PC-9 (cell line): ENCODE measurements around the gene MAN1B1. TPM values are rescaled to one million over a fixed set of nuclear protein-coding genes. Genes with fewer than 3 reads are reported as not detected.

Source experiments
- BruUV-seq: library from RNA; stranded (reverse); fragments of 400-500 nt; replicated peaks from 2 replicates; lab custom pipeline; 2021; lab: Mats Ljungman, UMichigan
- CTCF ChIA-PET: fragments of 300-600 bp; sonication (Branson Sonifier 250); formaldehyde crosslinking; loops from one replicate; lab custom pipeline; 2022; ENCODE audit warnings: antibody characterized with exemption; lab: Charles Lee
- POLR2A ChIA-PET: fragments of 300-600 bp; sonication (Branson Sonifier 250); formaldehyde crosslinking; loops from one replicate; lab custom pipeline; 2022; ENCODE audit warnings: antibody characterized with exemption; ENCODE audit not compliant: unreplicated experiment; lab: Charles Lee
- DNase-seq, 2 experiments: peaks; one replicate each; pipeline versions ENCODE4 v3.0.0 to v3.0.0-alpha.2; 2015 to 2022; ENCODE audit warnings: mixed read lengths in 1 of 2
- H2AFZ ChIP-seq: fragments of 200-600 bp; sonication (generic); 2 replicates; pipeline ENCODE4 v1.8.1; 2017; ENCODE audit warnings: antibody characterized with exemption
- H3F3A ChIP-seq: fragments of 200-600 bp; sonication (generic); 2 replicates; pipeline ENCODE4 v1.8.1; 2017; ENCODE audit warnings: antibody characterized with exemption, mild to moderate bottlenecking, low read depth; ENCODE audit not compliant: insufficient read depth
- H3K27ac ChIP-seq: fragments of 200-600 bp; sonication (generic); 2 replicates; pipeline ENCODE4 v1.6.1; 2016; ENCODE audit warnings: mixed run types
- H3K27me3 ChIP-seq: fragments of 200-600 bp; sonication (generic); 2 replicates; pipeline ENCODE4 v1.6.1; 2016; ENCODE audit warnings: low read depth, mixed run types; ENCODE audit not compliant: insufficient read depth
- H3K36me3 ChIP-seq: fragments of 200-600 bp; sonication (generic); 2 replicates; pipeline ENCODE4 v1.6.1; 2016; ENCODE audit warnings: low read depth, mixed run types
- H3K4me1 ChIP-seq: fragments of 200-600 bp; sonication (generic); replicated peaks from 2 replicates; pipeline ENCODE4 v1.6.1; 2016; ENCODE audit warnings: mixed run types; ENCODE audit not compliant: insufficient read depth
- H3K4me2 ChIP-seq: fragments of 200-600 bp; sonication (generic); 2 replicates; pipeline ENCODE4 v1.6.1; 2017; ENCODE audit warnings: mixed run types
- H3K4me3 ChIP-seq: fragments of 200-600 bp; sonication (generic); 2 replicates; pipeline ENCODE4 v1.6.1; 2016; ENCODE audit warnings: mixed run types
- H3K79me2 ChIP-seq: fragments of 200-600 bp; sonication (generic); 2 replicates; pipeline ENCODE4 v1.6.1; 2017; ENCODE audit warnings: low read depth, mixed run types
- H3K9me2 ChIP-seq: fragments of 200-600 bp; sonication (generic); 2 replicates; pipeline ENCODE4 v1.8.1; 2017; ENCODE audit warnings: mild to moderate bottlenecking; ENCODE audit not compliant: insufficient read depth
- H3K9me3 ChIP-seq: fragments of 200-600 bp; sonication (generic); 2 replicates; pipeline ENCODE4 v1.8.1; 2016; ENCODE audit warnings: low read depth; ENCODE audit not compliant: insufficient read depth
- H4K20me1 ChIP-seq: fragments of 200-600 bp; sonication (generic); 2 replicates; pipeline ENCODE4 v1.8.1; 2017; ENCODE audit not compliant: insufficient read depth
- CTCF ChIP-seq: fragments of 200-600 bp; sonication (generic); conservative IDR thresholded peaks from 2 replicates; pipeline ENCODE4 v1.6.1; 2017; ENCODE audit warnings: mixed run types, antibody characterized with exemption, mild to moderate bottlenecking, moderate library complexity
- EZH2 ChIP-seq: fragments of 200-600 bp; sonication (generic); IDR thresholded peaks from 2 replicates; pipeline ENCODE4 v1.8.0; 2017; ENCODE audit warnings: antibody characterized with exemption, low read depth
- intact Hi-C: fragments of 100-400 bp; cut with micrococcal nuclease; formaldehyde crosslinking; loops from one replicate; pipeline ENCODE4 v1.10.0; 2022; ENCODE audit not compliant: unreplicated experiment
- total RNA-seq: library from RNA; stranded (reverse); gene quantifications from 2 replicates; pipeline ENCODE4 v1.2.3, GENCODE V29; 2021

The MAN1B1 gene
- total RNA-seq, 1 experiment from 2014 or later, result 79.3 TPM

- peaks cover 21% of the 10 kb centered on the region for H3K79me2 ChIP-seq
- no peaks in the 10 kb centered on the region for H3K9me3 ChIP-seq
- peak within 1 kb of the TSS; percentile 99 for H3K4me2 ChIP-seq
- peak; percentile 73 to 91 for DNase-seq
- CTCF ChIA-PET, result interaction anchor here (0.5 to 1.7 kb wide), 11 partner anchors 10 to 295 kb away, joined by 3 to 19 read pairs (median 4); no protein-coding TSS in a partner anchor
- H3K9me2 ChIP-seq, result no peaks in the 10 kb centered on the region
- no TSS peak for BruUV-seq
- H4K20me1 ChIP-seq, result peaks cover 33% of the 10 kb centered on the region
- H3K27me3 ChIP-seq, result peaks cover 6% of the 10 kb centered on the region
- no peaks in the 10 kb centered on the region for H3K36me3 ChIP-seq
- peak within 1 kb of the TSS; percentile 92 for H3K4me3 ChIP-seq
- intact Hi-C loops, result loop anchor here (2.0 to 5.0 kb wide), 2 partner anchors 71 to 181 kb away; partner anchors contain the start of gene RNF224
- POLR2A ChIA-PET, result interaction anchor here (0.5 to 0.7 kb wide), 3 partner anchors 31 to 459 kb away, joined by 4 to 6 read pairs (median 5); partner anchors contain the start of gene UAP1L1
- TF ChIP-seq CTCF, result peak; percentile 87
- no peak for TF ChIP-seq EZH2
- peaks cover 14% of the 10 kb centered on the region; the same call in 1 of the 2 replicates for H3F3A ChIP-seq
- H3K27ac ChIP-seq, result no peak within 1 kb of the TSS
- peak within 1 kb of the TSS; percentile 97 for H2AFZ ChIP-seq
- peaks cover 15% of the 10 kb centered on the region for H3K4me1 ChIP-seq
These were observed 40.5 kb upstream of the MAN1B1 start, which contains the start of gene NPDC1 for GRCh38 chr9:137046088-137046787. Gene NPDC1 (minus strand): TSS chr9:137046177. CDS start chr9:137045989, 188 bp downstream.

GRCh38 chr9:137048655-137049543 lies 37.9 kb upstream of the MAN1B1 start:
- Histone ChIP-seq H3K79me2 (peaks cover 14% of the 10 kb centered on the region), H3K9me2 (no peaks in the 10 kb centered on the region), H3K9me3 (no peaks in the 10 kb centered on the region), H4K20me1 (peaks cover 19% of the 10 kb centered on the region), H3K36me3 (no peaks in the 10 kb centered on the region), H3K4me2 (no peak overlapping the region), H3F3A (peaks cover 14% of the 10 kb centered on the region; the same call in 1 of the 2 replicates), H3K4me3 (no peak overlapping the region), H3K4me1 (peaks cover 12% of the 10 kb centered on the region), H2AFZ (no peak overlapping the region), H3K27ac (no peak overlapping the region), H3K27me3 (peaks cover 6% of the 10 kb centered on the region)
- intact Hi-C loops, result loop anchor here (5.0 kb wide), 1 partner anchor 68 kb away; no protein-coding TSS in a partner anchor
- no peak for DNase-seq
- TF ChIP-seq EZH2, result no peak
- no peak for TF ChIP-seq CTCF
- ChIA-PET POLR2A (no interaction called here), CTCF (interaction anchor here (0.6 to 1.0 kb wide), 3 partner anchors 19 to 373 kb away, joined by 3 to 8 read pairs (median 5); no protein-coding TSS in a partner anchor)
- no TSS peak for BruUV-seq
